Effector CD4-positive, alpha-beta T cell (primary cell): Measurements from ENCODE around the gene PTCHD1.

Source experiments
- DNase-seq: peaks from one replicate; pipeline ENCODE4 v3.0.0-alpha.2; 2020

The PTCHD1 gene

DNA sequence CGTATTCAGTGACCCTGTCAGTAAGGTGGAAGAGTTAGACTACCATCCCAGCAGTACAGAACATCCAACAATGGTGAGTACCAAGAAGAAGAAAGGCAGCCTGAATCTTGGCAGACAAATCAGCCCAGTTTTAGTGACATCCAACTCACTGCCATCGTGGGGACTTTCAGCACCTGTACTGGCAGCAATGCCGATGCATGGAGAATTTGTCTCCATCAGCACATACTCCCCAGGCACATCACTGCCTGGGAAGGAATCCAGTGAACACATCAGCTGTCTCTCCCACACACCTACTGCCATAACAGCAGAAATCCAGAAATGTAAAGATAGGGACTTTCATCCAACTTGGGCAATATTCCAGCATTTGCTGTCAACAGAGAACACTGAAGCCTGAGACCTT lies 29.8 kb downstream of the PTCHD1 start:
- no peak for DNase-seq

DNA sequence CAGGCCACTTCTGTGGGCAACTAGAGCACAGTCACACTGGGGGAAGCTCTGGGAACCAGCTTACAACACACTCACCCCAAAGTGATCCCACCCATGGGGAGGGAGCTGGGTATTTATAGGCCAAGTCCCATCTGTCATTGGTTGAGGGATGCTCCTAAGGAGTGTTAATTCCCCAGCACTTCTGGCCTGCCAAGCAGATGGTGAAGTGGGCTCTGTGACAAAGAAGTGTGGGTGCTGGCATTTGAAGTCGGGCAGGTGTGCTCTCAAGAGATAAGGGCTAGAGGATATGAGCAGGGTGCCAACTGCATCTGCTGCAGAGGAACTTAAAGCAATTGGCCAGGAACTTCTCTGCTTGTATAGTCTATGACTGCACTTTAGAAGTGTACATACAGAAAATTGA lies 30.9 kb downstream of the PTCHD1 start:
- no peak for DNase-seq

DNA sequence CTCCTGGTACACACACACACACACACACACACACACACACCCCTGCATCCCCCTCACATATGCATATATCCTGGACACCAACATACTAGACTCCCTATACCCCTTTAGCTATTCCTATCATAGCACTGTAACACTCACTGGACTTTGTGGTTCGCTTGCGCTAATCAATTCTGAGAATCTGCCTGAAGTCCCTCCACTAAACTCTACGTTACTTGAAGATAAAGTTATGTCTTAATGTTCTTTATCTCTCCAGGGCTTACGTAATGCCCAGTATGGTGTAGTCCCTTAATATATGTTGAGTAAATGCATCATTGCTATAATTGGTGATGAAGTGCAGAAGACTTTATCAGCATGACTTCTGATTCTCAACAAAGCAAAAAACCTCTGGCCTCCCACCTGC lies 32.3 kb downstream of the PTCHD1 start:
- DNase-seq: no peak

DNA sequence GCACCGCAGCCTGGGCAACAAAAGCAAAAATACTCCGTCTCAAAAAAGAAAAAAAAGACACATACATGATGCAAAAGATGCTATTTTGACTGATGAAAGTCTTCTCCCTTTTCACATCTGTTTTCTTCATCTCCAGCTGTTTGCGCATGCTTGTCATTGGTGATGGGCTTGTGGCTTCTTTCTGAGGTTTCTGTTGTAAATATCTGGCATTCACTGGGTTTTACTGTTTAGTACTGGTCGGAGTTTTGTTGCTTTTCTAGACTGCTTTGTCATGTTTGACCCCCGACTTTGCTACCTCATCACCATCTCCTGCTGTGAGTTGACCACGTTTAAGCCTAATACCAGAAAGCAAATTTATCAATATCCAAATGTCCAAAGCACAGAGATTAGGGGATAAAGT lies 34.4 kb downstream of the PTCHD1 start:
- no peak for DNase-seq

DNA sequence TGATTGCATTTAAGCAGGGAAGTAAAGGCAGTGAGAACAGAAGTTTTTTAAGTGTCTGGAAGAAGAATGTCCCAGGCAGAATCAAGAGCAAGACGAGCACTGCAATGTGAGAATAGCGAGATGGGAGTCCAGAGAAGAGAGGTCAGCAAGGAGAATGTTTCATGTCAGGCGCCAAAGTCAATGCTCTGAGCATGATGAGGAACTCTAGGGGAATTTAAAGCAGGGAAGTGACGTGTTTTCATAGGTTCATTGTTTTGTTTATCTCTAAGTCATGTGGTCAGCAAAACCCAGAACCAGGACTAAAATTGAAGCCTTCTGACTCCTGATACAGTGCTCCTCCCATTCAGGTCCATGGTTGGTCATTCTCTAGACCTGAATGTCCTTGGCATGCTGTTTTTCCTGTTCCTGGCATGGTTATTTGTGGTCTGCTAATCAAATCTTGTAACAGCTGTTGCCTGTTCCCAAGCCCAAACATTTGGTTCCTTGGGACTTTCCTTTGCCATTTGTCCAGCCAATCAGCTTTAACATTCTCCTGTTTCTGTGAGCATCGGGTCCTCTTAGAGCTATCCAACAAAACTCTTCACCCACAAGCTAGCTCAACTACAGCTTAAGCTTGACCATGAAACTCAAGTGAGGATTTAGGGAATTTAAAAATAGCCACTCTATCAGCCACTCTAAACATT lies 37.7 kb downstream of the PTCHD1 start:
- DNase-seq: no peak

DNA sequence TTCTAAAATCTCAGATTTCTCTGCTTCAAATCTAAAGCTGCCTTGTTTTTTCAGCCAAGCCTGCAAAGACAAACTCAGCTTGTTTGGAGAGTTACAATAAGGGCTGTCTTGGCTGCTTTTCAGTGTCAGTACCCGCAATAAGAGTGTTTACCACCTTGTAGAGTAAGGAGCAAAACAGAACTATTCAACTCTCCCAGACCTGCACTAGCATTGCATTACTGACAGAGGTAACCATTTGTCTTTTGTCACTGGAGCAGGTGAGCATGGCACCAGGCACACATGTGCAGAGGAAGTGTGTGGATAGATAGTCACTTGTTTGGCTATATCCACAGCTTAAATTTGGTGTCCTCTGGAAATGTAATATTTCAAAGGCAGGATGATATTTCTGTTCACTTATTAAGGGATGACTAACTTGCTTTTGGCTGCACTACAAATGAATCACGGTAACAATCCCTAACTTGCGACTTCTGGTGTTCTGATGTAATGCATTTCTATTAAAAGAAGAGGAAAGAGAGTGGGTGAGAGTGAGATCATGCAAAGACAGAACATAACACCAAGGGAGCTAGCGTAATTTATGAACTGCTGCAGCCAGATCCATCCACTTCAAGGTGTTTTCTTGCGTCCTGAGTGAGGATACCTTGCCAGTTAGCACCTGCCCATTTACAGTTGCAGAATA lies 38.6 kb downstream of the PTCHD1 start:
- DNase-seq: no peak

DNA sequence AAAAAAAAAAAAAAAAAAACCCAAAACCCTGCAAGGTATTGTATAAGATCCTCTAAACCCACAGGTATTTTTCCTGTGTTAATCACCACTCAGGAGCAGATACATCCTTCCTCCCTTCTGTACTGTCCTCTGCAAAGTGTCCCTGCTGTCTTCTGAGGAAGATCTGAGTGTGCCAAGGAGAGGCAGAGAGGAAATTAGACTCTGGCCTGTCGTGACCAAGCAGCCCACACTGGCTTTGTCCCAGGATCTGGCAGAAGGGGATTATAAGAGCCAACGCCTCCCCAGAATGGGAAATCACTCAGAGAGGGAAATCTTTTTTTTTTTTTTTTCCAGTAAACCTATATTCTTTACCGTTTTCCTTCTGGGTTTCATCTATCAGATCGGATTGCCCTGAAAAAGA lies 39.6 kb downstream of the PTCHD1 start:
- no peak for DNase-seq

DNA sequence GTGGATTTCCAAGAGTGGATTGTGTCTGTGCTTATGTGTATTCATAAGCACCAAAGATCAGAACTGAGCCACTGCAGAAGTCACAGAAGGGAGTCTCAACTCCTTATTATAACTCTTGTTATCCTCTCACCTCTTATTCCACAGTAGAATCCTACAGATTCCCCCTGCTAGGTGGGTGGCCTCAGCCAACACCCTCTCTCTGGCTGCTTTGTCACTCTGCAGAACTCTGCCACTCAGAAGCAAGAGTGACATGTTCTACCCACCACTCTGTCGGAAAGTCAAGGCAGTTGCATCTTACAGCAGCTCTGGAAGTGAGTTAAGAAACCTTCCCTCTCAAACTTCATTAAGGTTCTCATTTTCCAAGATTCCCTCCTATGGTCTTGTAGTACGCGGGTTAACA lies 41.9 kb downstream of the PTCHD1 start:
- DNase-seq: no peak

DNA sequence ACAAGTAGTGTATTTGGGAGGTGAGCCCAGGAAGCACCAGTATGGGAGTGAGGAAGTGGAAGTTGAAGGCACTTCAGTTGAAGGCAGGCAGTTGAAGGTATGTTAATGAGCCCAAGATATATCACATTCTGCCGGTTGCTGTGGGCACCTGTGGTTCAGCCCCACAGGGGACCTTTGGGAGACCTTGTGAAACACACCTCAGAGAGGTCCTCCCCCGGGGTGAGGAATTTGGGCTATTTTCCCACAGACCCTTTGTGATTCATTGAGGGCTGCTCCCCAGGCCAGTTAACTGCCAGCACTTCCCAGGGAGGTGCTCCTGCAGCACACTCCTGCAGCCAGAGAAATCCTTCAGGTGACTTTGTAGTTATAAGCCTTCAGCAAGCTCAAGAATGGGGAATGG lies 45.9 kb downstream of the PTCHD1 start:
- DNase-seq: no peak

DNA sequence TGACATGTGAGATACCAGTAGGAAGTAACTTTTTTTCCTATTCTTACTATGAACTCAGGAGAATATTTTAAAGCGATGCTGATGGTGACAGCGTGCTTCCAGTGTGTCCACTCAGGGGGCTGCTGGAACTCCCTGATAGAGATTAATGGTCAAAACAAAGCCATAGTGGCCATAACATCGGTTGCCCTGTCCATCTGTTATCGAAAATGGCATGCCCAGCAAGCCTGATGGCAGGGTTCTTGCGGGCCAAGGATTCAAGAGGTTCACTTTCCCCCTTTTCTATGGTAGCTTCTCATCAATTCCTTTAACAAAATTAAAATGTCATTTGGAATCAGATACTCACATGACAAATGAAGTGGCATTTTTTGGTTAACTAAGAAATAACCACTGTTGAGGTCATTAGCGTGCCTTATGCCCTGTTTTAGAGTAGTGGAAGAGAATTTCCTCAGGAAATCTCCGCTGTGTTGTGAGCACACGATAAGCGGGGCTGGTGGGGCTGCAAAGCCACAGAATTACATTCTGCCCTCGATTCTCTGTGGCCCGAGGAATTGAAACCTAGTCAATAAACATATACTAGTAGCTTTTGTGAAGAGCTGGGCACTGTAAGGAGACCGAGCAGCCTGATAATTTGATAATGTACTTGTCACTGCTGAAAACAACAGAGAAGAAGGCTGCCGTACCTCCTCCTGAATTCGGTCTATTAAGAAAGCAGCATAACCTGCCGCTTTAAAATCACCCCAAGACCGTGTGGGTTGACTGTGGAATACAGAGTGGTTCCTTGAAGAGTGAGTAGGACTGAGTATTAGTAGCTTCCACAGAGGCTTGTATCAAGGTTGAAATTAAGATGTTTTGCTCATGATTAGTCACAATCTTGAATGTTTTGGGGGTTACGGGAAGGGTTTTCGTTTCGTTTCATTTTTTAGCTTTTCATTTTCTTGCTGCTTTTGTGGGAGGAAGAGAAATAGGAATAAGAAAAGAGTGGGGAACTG lies 46.7 kb downstream of the PTCHD1 start:
- no peak for DNase-seq

DNA sequence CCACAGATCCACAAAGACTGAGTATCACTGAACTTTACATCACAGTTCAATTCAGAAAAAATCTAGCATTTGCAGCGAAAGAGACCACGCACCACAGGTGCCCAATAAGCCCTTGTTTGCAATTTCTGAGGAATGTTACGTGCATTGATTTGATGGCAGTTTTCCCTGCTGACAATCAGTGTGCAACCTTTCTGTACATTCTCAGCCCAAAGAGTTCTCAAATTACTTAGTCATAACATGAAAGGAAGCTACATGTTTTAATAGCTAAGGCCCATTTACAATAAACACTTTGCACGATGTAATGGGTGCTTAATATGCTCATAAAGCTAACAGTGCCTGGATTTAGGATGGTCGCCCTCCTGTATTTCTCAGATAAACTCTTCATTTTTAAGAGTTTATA lies 47.9 kb downstream of the PTCHD1 start:
- DNase-seq: no peak

DNA sequence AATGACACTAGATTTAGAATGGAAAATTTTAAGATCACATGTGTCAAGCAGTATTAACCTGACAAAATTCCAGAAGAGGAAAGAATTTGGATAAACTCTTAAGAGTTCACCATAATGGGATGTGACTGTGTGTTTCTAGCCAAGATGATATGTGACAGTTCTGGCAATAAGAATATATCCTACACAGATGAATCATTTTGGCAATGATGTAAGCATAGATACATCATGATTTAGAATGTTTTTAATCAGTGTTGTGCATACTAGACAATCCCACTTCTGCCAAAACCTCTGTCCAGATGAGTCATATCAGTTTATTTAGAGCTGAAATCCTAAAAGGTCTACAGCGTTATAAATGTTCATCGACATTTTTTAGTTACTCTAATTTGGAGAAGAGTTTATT lies 48.8 kb downstream of the PTCHD1 start:
- DNase-seq: no peak

DNA sequence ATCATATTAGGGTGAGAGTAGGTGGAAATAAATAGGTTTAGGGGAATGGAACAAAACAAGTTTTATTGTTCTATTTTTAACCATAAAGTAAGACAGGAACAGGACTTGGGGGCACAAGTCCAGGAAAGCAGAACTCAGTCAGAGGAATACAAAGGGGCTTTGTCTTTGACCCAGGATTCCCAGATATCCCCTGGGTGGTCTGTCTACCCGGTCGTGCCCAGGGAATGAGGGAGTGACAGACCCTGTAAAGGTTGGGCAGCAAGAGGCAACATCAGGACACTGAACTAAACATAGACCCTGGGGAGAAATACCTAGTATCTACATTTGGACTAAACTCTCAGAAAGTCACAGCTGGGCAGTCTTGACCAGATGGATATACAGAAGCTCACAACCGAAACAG lies 50.6 kb downstream of the PTCHD1 start:
- DNase-seq: no peak

DNA sequence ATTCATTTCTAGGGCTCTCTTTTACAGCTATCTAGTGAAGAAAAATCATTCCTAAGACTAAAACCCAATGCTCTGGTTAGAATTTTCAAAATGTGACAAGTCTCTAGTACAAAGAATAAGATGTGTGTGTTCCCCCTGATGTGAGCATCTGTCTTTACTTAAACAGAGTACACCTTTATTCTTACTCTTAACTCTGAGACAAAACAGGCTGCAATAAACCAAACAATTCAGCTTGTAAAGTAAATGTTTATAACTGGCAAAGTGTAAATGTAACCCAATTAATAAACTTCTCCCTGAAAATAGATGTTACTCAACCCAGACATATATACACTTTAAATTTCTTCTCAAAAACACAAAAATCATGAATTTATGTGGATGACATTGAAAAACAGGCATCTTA lies 51.6 kb downstream of the PTCHD1 start:
- no peak for DNase-seq

DNA sequence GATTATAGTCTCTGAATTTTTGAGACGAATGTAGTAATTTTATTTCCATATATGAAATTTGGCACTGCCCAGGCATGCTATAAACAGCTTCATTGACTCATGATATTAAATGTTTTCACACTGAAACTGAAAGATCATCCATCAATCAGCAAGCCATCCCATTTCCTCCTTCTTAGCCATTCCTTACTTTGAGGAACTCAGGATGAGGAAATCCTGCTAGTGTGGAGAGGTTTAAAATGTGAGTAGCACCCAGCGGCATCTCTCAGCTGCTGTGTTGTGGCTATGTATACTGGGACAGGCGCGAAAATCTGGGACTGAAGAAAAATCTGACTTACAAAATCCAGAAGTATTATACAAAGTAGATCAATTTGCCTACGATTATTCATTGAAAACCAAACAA lies 52.1 kb downstream of the PTCHD1 start:
- no peak for DNase-seq

DNA sequence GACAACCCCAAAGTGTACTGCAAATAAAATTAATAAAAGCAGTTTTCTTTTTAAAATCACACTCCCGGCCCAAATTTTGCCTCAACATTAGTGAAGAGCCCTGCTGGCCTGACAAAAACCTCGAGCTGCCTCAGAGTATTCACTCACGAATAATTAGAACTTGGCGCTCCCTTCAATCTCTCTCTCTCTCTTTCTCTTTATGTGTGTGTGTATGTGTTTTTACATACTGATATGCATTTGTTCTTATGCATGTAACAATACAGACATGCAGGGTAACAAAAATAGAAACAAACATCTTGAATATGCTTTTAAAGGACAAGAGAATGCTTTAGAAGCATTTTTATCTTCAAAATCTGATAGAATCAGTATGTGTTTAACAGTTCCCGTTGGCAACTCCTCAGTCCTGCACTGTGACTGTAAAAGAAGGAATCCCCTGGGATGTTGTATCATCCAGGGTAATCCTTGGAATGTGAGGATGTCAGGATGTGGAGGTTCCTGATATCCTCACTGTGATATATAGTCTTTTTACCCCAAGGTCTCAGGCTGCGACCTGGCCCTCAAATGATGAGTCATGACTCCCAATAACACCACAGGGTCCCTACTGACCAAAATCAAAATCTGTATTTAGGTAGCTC lies 53.0 kb downstream of the PTCHD1 start:
- DNase-seq: no peak

DNA sequence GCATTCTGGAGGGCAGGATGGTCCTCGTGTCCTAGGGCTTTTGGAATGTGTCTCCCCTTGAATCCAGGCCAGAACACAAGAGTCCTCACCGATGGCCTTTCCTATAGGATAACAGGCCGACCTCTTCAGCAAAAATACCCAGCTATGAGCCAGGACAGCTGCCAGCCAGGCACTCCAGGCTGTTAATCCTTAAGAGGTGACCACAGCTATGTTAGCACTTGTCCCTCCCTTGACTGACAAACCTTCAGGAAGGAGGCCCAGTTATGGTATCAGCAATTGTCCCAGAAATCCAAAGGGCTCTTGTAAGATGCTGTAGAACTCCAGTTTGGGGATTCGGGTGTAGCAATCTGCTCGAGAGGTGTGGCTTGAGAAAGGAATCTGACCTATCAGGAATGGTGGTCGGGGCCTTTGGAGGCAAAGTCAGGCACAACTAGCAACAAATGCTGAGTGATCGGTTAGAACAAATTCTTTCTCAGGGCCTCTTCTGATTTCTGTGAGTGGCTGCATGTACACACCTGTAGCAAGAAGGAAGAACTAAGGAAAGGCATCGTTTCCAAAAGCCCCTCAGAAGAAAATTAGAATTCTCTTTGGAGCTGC lies 54.6 kb downstream of the PTCHD1 start:
- no peak for DNase-seq

DNA sequence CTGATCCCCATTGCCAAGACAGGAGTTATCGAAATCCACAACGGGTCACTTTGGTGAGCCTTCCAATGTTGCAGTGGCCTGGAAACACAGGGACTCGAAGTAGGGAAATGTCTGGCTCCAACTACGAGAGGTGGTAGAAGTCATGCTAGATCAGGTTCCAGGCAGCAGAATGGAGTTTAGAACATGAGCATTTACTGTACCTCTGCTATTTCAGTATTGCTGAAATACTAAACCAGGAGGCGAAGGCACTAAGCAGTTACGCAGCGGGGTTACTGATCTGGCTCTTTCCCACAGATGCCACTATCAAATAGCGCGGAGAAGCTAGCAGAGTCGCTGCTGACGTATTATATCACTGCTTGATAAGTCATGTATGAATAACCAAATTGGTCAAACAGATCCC lies 56.3 kb downstream of the PTCHD1 start:
- DNase-seq: no peak

DNA sequence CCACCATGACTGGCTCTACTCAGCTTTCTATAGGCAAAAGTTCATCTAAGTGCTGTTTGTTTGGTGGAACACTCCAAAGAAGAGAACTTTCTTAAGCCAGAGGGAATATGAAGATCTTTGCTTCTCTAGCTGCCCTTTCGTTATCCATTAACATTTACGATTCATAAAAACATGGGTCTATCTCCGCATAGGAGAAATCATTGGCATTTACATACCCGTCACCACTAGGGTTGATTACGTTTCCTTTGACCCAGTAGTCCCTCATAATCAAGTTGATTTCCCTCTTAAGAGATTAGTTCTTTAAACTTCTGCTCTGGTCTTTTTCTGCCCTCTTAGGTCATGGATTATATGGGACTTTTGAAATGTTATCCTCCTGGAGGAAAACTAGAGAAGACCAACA lies 57.5 kb downstream of the PTCHD1 start:
- no peak for DNase-seq

DNA sequence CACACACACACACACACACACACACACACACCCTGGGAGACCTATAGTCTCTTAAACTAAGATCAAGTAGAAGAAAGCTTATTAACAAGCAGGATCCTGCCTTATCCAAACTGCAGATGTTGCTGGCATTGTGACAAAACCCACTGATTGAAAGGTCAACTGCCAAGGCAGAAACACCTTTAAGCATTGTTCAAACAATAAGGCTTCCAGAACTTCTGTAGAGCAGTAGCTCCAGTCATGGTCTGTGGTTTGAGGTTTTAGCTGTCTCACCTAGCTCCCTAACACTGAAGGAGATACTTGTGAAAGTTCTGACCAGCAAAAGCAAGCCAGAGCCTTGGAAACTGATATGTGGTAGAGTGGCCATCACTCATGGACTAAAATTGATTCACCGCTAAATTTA lies 59.8 kb downstream of the PTCHD1 start:
- no peak for DNase-seq

DNA sequence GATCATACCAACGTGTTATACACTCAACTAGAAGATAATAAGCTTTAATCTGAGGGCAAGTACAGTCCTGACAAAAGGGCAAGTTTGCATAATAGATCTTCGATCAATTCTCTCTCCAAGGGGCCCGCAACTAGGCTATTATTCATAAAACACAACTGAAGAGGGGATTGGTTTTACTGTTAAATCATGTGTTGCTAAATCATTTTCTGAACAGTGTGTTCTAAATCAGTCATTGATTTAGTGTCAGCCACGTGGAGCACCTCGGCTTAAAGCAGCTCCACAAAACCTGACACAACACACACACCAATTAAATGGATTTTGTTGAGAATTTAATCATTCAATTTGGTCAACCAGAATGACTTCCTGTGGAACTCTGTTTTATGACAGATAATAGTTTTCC lies 61.6 kb downstream of the PTCHD1 start:
- no peak for DNase-seq

DNA sequence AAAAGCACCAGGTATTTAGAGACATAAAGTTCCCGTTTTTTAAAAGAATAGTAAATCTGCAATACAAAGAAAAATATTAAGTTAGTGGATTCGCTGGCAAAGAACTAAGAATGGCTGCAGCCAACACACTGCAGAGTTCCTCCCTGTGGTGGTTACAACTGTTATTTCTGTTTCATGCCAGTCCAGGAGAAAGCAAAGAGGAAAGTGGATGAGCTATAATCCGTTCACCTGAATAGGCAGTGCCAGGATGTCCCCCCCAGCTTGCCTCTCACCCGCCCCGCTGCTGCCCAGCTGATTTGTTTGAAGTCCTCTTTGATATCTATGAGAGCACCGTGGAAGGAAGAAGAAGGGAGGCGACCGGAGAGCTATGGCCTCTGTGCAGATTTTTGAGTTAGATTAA lies 63.9 kb downstream of the PTCHD1 start:
- no peak for DNase-seq

DNA sequence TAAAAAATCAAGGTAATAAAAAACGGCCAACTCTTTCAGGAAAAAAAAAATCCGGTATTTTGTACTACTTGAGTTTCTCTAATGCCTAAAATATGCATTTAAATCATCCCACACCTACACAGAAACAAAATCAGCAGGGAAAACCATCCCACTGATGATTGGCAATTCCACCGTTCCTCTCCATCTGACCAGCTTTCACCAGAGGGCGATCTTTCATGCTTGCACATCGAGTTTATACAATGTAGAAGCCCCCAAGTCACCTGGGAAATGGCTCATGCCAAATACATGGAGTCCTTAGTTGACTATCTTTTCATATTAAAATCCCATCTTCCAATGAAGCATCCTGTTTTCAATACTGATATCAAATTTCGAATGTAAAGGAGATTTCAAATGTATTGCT lies 69.2 kb downstream of the PTCHD1 start:
- DNase-seq: no peak
